SK-N-SH (cell line): Measurements from ENCODE around the gene PCDHA8.

Experiments
- CTCF ChIP-seq: fragments of 200-600 bp; sonication (generic); IDR thresholded peaks from 2 replicates; pipeline ENCODE4 v1.6.1; 2017; ENCODE audit warnings: antibody characterized with exemption, mild to moderate bottlenecking, moderate library complexity
- FOXM1 ChIP-seq: IDR thresholded peaks from 2 replicates; pipeline ENCODE4 v1.4.0; 2012; ENCODE audit warnings: low read depth, mild to moderate bottlenecking
- JUND ChIP-seq: IDR thresholded peaks from 2 replicates; pipeline ENCODE4 v1.4.0; 2012
- MXI1 ChIP-seq: IDR thresholded peaks from 2 replicates; pipeline ENCODE4 v1.6.1; 2012; ENCODE audit warnings: mild to moderate bottlenecking, low read depth, low read length, improper control_type of control experiment
- RAD21 ChIP-seq: IDR thresholded peaks from 2 replicates; pipeline ENCODE4 v1.6.1; 2012; ENCODE audit warnings: mild to moderate bottlenecking, low read length
- RCOR1 ChIP-seq: fragments of 150-350 bp; IDR thresholded peaks from 2 replicates; pipeline ENCODE4 v1.6.1; 2017; ENCODE audit warnings: antibody characterized with exemption, low read length
- REST ChIP-seq: IDR thresholded peaks from 2 replicates; pipeline ENCODE4 v1.6.1; 2012; ENCODE audit warnings: mild to moderate bottlenecking, low read depth, low read length, moderate library complexity
- SIN3A ChIP-seq: IDR thresholded peaks from 2 replicates; pipeline ENCODE4 v1.6.1; 2012; ENCODE audit warnings: low read depth, mild to moderate bottlenecking, low read length, moderate library complexity, borderline replicate concordance
- TAF1 ChIP-seq: IDR thresholded peaks from 2 replicates; pipeline ENCODE4 v1.6.1; 2012; ENCODE audit warnings: low read depth, mild to moderate bottlenecking, low read length, moderate library complexity, borderline replicate concordance
- TEAD4 ChIP-seq: IDR thresholded peaks from 2 replicates; pipeline ENCODE4 v1.4.0; 2012; ENCODE audit warnings: mild to moderate bottlenecking, borderline replicate concordance; ENCODE audit not compliant: insufficient read depth
- YY1 ChIP-seq: IDR thresholded peaks from 2 replicates; pipeline ENCODE4 v1.4.0; 2012; ENCODE audit warnings: low read depth, mild to moderate bottlenecking
- ZBTB33 ChIP-seq: IDR thresholded peaks from 2 replicates; pipeline ENCODE4 v1.4.0; 2012; ENCODE audit warnings: low read depth, borderline replicate concordance

GRCh38 chr5:140881889-140882590 lies 41.1 kb downstream of the PCDHA8 start, which contains the start of gene PCDHA13:
- no peak for TF ChIP-seq ZBTB33
- no peak for TF ChIP-seq YY1
- no peak for TF ChIP-seq CTCF
- TF ChIP-seq TEAD4, result no peak
- TF ChIP-seq MXI1, result no peak
- no peak for TF ChIP-seq SIN3A
- no peak for TF ChIP-seq RAD21
- no peak for TF ChIP-seq RCOR1
- TF ChIP-seq FOXM1, result no peak
- no peak for TF ChIP-seq TAF1
- no peak for TF ChIP-seq JUND
- no peak for TF ChIP-seq REST
